HG03280 (cell line): ENCODE measurements around the gene ATG10.

Source experiments
- ATAC-seq: cut with Tn5 transposase; IDR thresholded peaks from one replicate; pipeline ENCODE4 v1.9.1; 2021; ENCODE audit warnings: mild to moderate bottlenecking, moderate library complexity; ENCODE audit not compliant: unreplicated experiment

ATG10 gene

DNA sequence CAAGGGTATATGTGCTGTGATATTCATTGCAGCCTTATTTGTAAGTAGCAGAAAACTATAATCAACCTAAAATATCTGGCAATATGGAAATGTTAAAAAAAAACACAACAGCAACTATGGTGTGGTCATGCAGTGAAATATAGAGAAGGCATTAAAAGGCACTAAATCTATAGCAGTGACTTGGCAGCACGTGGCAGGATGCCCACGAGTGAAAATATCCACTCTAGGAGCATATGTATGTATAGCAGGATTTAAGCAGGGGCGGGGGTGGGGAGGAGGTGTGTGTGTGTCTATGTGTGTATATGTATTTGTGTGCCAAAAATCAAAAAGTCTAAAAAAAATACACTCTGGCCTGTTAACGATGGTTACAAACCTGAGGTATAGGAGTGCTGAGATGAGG lies 190.8 kb downstream of the ATG10 start:
- ATAC-seq: no peak

DNA sequence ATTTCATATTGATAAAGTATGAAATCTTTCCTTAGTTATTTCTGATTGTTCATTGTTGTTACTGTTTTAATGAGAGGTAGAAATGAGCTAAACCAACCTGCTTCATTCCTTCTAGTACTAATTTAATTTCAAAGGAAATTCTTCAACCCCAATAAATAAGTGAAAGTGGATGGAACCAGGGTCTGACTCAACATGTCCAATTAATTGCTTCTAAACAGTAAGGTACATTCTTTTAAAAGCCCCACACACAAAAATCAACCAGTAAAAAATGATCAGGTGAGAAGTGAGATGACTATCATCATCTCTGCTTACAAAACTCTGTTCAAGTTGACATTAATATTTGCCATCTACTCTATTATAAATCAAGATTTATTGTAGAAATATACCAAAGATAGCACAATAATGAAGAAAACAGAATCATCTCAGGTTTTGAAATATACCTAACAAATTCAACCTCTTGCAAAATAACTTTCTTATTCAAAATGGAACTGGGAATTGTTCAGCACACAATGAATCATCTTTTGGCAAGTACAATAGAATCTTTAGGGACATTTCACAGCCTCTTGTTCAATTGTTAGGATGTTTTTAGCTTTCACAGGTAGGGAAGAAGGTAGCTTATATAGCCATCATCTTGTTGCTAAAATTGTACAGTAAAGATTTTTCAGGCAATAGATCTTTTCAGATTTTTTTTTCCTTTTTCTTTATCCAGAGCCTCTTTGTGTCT lies 191.8 kb downstream of the ATG10 start:
- no peak for ATAC-seq

DNA sequence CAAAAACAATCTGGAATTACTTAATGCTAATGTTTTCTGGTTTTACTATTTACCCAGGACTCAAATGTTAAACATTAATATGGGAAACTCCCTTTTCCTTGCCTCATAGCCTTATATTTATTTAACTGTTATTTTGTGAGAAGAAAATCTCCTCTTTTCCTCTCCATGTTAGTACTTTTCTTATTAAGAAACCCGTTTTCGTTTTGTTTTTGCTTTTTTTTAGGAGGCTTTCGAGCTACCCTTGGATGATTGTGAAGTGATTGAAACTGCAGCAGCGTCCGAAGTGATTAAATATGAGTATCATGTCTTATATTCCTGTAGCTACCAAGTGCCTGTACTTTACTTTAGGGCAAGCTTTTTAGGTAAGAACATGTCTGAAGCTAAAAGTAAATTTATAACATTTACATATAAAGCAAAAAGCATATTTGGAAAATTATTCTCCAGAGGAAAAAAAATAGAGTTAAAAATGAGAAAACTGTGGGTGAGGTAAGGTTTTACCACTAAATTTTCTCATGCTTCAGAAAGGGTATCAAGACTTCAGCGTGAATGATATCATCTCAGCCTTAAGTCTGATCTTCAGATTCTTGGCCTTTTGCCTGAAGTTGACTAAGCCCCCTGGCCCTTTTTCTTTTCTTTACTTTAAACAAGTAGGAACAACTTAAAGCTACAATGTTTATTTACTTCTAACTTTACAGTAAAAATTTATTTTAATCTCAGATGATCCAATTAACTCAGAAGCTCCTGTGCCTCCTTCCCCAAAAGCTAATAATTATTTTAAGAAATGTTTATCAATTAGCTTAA lies 192.6 kb downstream of the ATG10 start:
- no peak for ATAC-seq

DNA sequence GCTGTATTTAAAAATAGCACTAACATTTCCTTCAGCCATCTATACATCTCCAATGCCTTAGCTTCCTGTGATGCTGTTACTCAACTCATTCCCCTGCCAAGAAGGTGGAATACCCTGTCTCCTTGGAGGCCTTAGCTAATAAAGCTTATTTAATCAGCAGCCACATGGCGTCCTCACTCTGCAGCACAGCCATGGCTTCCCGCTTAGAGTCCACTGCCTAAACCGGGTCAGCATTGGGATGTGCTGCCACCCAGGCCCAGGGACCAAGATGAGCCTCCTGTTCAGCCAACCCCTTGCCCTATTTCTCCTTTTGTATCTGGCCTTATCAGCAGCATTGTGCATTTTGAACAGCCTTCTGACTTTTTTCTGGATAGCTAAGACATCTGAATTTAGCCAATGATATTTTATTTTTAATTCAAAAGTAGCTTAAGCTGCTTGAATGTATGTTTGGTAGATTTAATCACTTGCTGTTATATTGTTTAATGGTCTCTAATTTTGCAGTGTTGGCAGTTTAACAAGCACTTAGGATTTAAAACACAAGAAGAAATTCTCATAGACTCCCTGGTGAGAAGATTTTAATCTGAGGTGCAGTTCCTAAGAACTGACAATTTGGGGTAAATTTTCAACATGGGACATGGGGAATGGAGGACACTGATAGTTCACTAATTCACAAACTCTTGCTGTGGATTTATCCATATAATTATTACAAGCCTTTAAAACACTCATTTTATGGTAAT lies 193.3 kb downstream of the ATG10 start:
- no peak for ATAC-seq

DNA sequence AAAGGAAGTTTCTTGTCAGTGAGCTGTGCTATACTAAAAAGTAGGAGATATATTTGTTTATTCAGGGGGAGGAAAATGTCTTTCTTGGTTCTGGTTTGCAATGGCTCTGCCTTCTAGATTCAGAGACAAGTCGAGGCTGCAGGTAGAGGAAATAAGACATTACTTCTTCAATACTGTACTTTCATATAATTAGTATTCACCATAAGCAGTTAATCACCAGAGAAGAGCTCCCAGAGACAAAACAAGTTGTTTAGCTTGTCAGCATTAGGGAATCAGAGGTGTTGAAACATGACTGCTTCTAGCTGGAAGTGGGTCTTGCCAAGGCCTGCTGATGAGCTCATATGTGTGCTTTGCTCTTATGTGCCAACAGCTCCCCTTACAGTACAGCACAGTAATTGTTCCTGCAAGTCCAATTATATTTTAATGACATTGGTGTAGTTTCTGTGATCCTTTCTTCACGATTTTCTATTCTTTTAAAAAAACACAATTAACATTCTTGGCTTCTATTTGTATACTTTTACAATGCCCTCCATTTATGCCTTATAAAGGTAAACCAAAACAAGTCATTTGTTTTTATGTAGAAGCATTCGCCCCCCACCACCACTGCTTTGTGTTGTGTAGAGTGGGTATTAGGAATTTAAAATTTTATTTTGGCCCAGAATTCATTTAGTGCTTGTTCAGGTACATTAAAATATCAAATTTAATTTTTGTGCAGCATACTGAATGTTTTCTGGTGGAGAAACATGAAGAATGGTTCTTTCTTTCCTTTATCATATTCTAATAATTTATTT lies 194.1 kb downstream of the ATG10 start:
- ATAC-seq: peak; percentile 95

DNA sequence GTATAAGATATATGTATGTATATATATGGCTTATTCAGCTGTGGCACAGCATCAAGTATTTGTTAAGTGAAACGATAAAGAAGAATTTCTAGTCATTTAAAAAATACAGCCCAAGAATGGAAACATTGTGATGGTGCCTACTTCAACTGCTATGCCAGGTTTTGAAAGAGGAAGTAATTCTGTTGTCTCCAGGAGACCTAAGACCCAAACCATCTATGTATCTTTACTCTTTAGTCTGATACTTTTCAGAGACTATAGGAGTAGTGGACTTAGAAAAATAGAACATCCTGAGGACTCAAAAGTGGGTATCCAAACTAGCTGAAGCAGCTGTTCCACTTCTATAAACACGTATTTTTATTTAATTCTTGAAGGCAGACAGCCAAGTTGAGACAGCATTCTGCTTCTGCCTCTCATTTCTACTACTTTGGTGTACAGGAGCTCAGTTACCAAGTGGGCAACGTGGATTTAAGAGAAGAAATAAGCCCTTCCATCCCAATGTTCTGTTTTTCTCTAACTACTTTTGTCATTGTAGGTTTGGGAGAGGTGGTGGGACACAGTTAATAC lies 195.6 kb downstream of the ATG10 start:
- no peak for ATAC-seq

DNA sequence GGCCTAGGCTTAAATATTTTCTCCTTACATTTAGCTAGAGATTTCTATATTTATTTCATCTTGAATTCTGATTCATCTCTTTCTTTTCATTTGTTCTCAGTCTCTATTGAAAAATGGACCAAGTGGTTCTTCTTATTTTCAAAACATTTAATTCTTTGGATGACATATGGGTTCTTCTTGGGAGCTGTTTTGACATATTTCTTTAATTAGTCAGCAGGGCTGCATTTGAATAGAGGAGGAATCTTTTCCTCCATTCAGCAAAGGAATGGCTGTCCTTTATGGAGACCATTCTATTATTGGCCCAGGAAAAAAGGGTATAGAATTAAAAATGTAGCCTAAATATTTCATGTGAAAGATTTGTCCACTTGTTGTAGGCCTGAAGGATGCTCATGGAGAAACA lies 196.5 kb downstream of the ATG10 start:
- ATAC-seq: no peak

DNA sequence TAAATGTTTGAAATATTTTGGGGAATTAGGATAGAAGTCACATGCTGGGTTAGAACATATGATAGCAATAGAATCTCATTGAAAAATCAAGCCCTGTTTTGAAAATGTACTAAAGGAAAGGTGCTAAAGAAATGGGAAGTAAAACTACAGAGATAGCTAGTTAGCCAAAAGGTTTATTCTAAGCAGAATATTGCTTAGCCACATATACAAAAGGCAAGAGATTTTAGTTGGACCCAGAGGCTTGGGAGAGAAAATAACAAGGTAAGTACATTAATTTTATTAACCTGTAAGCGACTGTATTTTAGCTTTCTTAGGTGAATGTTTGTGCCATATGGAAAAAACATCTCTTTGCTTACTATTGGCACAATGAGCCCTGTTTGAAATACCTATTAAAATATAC lies 198.1 kb downstream of the ATG10 start:
- ATAC-seq: no peak

DNA sequence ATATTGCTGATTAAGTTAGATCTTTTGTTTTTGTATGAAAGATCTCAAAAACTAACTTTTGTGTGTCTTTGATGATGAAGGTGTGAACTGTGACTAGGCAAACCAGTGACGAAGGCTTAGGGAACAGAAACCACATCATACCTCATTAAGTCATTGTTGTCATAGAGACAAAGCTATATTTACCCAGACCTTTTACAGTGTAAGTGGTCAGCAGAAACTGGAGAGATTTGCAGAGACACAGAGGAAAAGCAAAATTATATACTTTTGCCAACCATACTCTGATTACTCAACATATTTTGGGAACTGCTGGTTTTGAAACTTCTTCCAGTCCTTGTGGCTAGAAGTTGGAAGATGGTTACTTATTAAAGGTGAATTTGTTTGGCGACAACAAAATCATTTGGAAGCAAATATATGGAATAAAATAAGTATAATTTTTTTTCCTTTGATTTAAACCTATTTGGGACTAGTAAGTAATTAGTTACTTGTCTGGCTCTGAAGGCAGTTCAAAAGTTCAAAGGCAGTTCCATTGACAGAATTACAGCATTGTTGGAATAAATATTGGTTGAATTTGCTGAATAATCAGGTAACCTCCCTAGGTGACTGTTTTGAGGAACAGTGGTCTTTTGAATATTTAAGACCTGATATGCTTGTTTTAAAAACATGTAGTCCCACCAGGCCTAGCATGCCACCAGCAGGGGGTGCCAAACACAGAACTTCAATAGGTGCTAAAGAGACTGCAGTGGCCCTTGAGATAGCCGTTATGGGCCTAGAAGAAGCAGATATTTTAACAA lies 202.5 kb downstream of the ATG10 start:
- peak; percentile 100 for ATAC-seq

DNA sequence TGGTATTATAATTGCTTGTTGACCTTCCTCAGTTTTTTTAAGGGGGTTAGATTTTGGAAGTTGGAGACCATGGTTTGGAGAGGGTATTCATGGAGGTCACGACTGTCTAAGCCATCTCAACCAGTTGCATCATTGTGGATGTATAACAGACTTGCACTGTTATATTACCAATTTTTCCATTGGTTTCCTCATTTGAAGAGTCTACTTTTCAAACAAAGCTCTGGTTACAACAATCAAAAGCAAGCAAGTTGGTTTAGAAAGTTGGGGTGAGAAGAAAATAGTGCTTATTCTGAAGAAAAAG lies 203.0 kb downstream of the ATG10 start:
- ATAC-seq: no peak

DNA sequence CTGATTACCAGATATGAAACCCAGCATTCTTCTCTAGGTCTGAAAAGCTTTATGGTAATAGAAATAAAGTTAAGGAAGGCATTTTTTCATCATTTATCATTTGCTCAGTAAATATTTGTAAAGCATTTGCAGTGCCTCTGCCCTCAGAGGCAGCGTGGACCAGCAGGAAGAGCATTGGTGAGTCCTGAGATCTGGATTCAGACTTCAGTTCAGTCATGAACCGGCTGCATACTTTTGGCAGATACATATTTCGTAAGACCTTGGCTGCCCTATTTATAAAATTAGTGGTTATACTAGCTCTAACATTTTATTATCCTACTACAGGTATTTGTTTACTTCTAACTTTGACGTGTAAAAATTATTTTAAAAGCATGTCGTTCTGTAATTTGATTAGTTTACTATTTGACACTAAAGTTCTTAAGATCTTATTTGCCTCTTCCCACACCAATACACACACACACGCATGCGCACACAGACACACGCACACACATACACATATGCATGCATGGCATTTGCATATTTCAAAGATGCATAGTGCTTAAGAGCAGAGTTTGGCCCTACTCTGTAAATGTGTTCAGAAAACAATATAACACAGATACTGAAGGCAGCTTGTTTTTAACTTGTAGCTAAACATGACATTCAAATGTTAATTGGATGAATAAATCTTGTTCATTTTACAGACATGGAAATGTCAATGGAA lies 204.4 kb downstream of the ATG10 start:
- ATAC-seq: no peak

DNA sequence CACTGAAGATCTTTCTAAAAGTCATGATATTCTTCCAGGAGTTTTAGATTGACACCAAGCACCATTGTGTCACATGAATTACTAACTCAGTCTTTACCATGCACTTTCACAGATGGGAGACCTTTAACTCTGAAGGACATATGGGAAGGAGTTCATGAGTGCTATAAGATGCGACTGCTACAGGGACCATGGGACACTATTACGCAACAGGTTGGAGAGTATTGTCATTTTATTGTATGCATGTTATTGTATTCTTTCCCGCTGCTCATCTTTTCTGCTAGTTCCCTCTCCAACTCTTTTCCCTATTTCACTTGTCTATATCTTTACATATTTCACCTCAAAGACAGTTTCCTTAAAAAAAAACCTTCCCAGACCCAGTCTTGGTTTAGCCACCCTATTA lies 206.6 kb downstream of the ATG10 start:
- no peak for ATAC-seq

DNA sequence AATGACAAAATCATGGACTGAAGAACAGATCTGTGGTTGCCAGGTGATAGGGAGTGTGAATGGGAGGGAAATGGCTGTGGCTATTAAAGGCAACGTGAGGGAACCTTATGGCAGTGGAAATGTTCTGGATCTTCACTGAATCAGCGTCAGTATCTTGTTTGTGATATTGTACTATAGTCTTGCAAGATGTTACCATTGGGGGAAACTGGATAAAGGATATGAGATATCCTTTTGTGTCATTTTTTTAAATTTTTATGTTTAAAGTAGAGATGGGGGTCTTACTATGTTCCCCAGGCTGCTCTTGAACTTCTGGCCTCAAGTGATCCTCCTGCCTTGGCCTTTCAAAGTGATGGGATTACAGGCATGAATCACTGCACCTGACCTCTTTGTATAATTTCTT lies 210.8 kb downstream of the ATG10 start:
- ATAC-seq: no peak

DNA sequence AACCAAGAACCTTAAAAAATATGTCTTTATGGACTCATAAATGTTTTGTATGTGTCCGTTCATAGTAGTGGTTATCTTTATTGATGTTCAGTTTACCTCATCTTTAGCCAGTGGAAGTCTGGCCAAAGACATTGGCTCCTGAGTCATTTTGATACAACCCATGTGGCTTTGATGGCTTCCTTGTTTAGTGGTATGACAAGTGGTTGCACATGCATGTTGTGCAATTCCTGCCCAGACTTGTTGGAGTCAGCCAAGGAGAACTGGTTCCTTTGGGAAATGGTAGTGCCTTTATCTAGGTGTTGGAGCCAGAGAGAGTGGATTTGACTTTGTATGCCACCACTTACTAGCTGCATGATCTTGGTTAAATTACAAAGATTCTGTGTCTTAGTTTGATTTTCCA lies 212.0 kb downstream of the ATG10 start:
- ATAC-seq: no peak

DNA sequence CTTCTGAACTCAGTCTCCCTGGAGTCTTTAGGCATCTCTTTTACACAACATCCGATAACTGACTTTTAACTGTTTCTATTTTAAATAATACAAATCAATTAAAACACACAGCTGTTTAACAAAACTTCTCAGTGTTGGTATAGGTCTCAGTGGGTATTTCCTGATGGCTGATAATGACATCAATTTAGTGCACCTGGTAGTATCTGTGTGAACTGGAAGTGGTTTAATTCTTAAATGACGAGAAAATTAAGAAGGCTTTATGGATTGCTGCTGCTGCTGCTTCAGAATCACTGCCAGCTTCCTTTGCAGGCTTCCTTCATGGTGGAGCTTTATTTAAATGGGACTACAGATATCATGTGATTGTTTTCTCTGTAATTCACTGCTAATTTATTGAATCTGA lies 214.0 kb downstream of the ATG10 start:
- no peak for ATAC-seq

DNA sequence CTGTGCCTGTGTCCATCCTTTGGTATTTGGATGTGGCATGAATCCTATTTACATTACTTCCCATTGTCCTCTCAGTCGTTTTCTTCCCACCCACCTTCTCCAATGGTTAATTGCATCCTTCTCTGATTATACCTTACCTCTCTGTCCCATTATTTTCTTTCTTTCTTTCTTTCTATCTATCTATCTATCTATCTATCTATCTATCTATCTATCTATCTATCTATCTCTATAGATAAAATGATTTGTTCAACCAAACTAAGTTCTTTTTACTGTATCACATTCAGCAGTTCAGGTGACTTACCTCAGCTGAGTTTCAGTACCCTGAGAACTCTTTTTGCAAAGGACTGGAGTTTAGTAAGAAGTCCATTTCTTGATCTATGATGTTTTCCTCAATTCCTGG lies 225.7 kb downstream of the ATG10 start:
- no peak for ATAC-seq

DNA sequence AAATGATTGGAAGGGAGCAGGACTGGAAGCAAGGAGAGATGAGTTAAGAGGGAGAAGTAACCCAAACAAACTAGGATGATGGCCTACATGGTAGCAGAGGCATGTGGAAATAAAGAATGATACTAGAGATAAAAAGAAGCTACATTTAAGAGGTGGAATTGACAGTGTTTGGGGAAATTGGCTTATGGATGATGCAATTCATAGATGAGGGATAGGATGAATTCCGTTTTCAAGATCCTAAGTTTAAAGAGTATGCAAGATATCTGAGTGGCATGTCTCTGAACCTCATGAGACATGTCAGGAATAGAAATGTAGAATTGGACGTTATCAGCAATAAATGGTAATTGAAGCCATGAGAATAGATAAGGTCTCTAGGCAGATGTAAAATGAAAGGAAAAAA lies 232.7 kb downstream of the ATG10 start:
- ATAC-seq: no peak

DNA sequence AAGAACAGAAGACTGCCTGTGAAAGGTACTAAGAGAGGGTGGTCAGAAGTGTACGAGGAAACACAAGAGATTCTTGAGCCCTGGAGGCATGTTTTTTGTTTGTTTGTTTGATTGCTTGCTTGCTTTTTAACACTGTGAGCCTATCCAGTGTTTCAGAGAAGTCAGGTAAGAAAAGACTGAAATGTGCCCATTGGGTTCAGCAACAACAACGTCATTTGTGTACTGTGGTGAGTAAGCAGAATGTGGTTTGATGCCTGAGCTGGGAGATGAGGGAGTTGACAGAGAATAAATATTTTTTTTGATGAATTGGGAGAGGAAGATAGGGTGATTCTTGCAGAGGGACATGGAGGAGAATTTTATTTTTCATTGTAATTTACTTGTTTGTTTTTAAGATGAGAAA lies 233.2 kb downstream of the ATG10 start:
- ATAC-seq: no peak

DNA sequence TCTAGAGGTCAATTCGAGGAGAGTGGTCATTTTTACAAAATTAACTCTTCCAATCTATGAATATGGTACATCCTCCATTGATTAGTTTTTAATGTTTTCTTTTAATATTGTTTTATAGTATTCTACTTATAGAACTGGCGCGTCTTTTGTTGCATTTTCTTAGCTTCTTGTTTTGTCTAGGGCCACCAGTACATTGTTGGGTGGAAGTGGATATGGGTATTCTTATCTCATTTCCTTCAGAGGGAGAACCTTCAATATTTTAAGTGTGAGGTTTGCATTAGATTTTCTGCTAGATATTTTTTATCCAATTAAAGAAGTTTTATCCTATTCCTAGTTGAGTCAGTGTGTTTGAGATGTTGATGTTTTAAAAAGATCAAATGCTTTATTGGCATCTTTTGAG lies 236.5 kb downstream of the ATG10 start:
- ATAC-seq: no peak
